Measurements from ENCODE around the gene CYLD.

Gene CYLD

GRCh38 chr16:50818380-50818779 is 76.5 kb downstream of the CYLD start:
- DNase-seq (ENCODE audit: low read depth in 2 of 2), result no peak

- DNase-seq (ENCODE audit: low read depth in 2 of 2), result no peak
These were observed 77.8 kb downstream of the CYLD start for GRCh38 chr16:50819706-50820105.

GRCh38 chr16:50820225-50820624 is 78.3 kb downstream of the CYLD start:
- DNase-seq (ENCODE audit: low read depth in 2 of 2), result no peak

GRCh38 chr16:50821586-50821985 is 79.7 kb downstream of the CYLD start:
- DNase-seq (ENCODE audit: low read depth in 2 of 2), result no peak

GRCh38 chr16:50822671-50823070 is 80.8 kb downstream of the CYLD start:
- DNase-seq (ENCODE audit: low read depth in 2 of 2), result no peak

- DNase-seq (ENCODE audit: low read depth in 2 of 2), result no peak
These were observed 85.0 kb downstream of the CYLD start for GRCh38 chr16:50826797-50827316.

- no peak for DNase-seq (ENCODE audit: low read depth in 2 of 2)
These were observed 86.3 kb downstream of the CYLD start for GRCh38 chr16:50828164-50828702.

- DNase-seq (ENCODE audit: low read depth in 2 of 2), result no peak
These were observed 88.8 kb downstream of the CYLD start for GRCh38 chr16:50830698-50831097.

GRCh38 chr16:50831751-50832150 is 89.9 kb downstream of the CYLD start:
- no peak for DNase-seq (ENCODE audit: low read depth in 2 of 2)

GRCh38 chr16:50833929-50834328 is 92.0 kb downstream of the CYLD start:
- no peak for DNase-seq (ENCODE audit: low read depth in 2 of 2)

- no peak for DNase-seq (ENCODE audit: low read depth in 2 of 2)
These were observed 92.8 kb downstream of the CYLD start for GRCh38 chr16:50834701-50835100.

- no peak for DNase-seq (ENCODE audit: low read depth in 2 of 2)
These were observed 93.6 kb downstream of the CYLD start for GRCh38 chr16:50835358-50836060.

- DNase-seq (ENCODE audit: low read depth in 2 of 2), result no peak
These were observed 94.3 kb downstream of the CYLD start for GRCh38 chr16:50836121-50836621.

- DNase-seq (ENCODE audit: low read depth in 2 of 2), result no peak
These were observed 95.4 kb downstream of the CYLD start for GRCh38 chr16:50837324-50837723.

GRCh38 chr16:50838165-50838564 is 96.3 kb downstream of the CYLD start:
- no peak for DNase-seq (ENCODE audit: low read depth in 2 of 2)

GRCh38 chr16:50838885-50839284 is 97.0 kb downstream of the CYLD start:
- DNase-seq (ENCODE audit: low read depth in 2 of 2), result no peak

GRCh38 chr16:50839356-50839755 is 97.5 kb downstream of the CYLD start:
- DNase-seq (ENCODE audit: low read depth in 2 of 2), result no peak

GRCh38 chr16:50839920-50840729 is 98.2 kb downstream of the CYLD start:
- no peak for DNase-seq (ENCODE audit: low read depth in 2 of 2)

- DNase-seq (ENCODE audit: low read depth in 2 of 2), result peak; percentile 18 to 39
These were observed 99.4 kb downstream of the CYLD start for GRCh38 chr16:50841081-50841886.

GRCh38 chr16:50842013-50842505 is 100.2 kb downstream of the CYLD start:
- DNase-seq (ENCODE audit: low read depth in 2 of 2), result no peak

GRCh38 chr16:50842589-50842988 is 100.7 kb downstream of the CYLD start:
- DNase-seq (ENCODE audit: low read depth in 2 of 2), result peak; percentile 10 to 27

All from stimulated activated CD4-positive, alpha-beta T cell treated with anti-CD3 and anti-CD28 coated beads, Interleukin-15, amount 100 ng/mL, for 48 hours (primary cell).